Midbrain (tissue), 1 donor: ENCODE results near the gene DIO3.

Experiments
- DNase-seq: peaks from one replicate; lab custom pipeline; 2025; lab: John Stamatoyannopoulos, UW

Gene DIO3

GRCh38 chr14:101583006-101583714 lies 21.9 kb downstream of the DIO3 start:
- DNase-seq = no peak

- no peak for DNase-seq
Measured at GRCh38 chr14:101583715-101584054, 22.4 kb downstream of the DIO3 start.

- DNase-seq = no peak
Measured at GRCh38 chr14:101584055-101584859, 23.0 kb downstream of the DIO3 start.

- DNase-seq = no peak
Measured at GRCh38 chr14:101585211-101585610, 23.9 kb downstream of the DIO3 start.

- DNase-seq = no peak
Measured at GRCh38 chr14:101586531-101587430, 25.5 kb downstream of the DIO3 start.

GRCh38 chr14:101587441-101587911 lies 26.2 kb downstream of the DIO3 start:
- no peak for DNase-seq

- no peak for DNase-seq
Measured at GRCh38 chr14:101588286-101588975, 27.1 kb downstream of the DIO3 start.

- DNase-seq = no peak
Measured at GRCh38 chr14:101588990-101589389, 27.7 kb downstream of the DIO3 start.

- no peak for DNase-seq
Measured at GRCh38 chr14:101589486-101590015, 28.3 kb downstream of the DIO3 start.

GRCh38 chr14:101590062-101590461 lies 28.8 kb downstream of the DIO3 start:
- no peak for DNase-seq

- DNase-seq = no peak
Measured at GRCh38 chr14:101590616-101591015, 29.3 kb downstream of the DIO3 start.

- DNase-seq = no peak
Measured at GRCh38 chr14:101591121-101591520, 29.8 kb downstream of the DIO3 start.

- DNase-seq = no peak
Measured at GRCh38 chr14:101591582-101591981, 30.3 kb downstream of the DIO3 start.

- DNase-seq = no peak
Measured at GRCh38 chr14:101593411-101594238, 32.3 kb downstream of the DIO3 start.

- no peak for DNase-seq
Measured at GRCh38 chr14:101594511-101595148, 33.3 kb downstream of the DIO3 start.

- DNase-seq = no peak
Measured at GRCh38 chr14:101595349-101595748, 34.1 kb downstream of the DIO3 start.

- no peak for DNase-seq
Measured at GRCh38 chr14:101595887-101596721, 34.8 kb downstream of the DIO3 start.

- DNase-seq = no peak
Measured at GRCh38 chr14:101596742-101597141, 35.4 kb downstream of the DIO3 start.

GRCh38 chr14:101598159-101598558 lies 36.9 kb downstream of the DIO3 start:
- no peak for DNase-seq
